Activated CD4-positive, alpha-beta T cell treated with anti-CD3 and anti-CD28 coated beads, Interleukin-2, amount 50 U/mL, for 4 hours (primary cell): ENCODE results near the gene BIRC5.

Experiments used
- DNase-seq, 2 experiments: peaks; one replicate each; pipeline ENCODE4 v3.0.0-alpha.2; 2020

The BIRC5 gene

DNA sequence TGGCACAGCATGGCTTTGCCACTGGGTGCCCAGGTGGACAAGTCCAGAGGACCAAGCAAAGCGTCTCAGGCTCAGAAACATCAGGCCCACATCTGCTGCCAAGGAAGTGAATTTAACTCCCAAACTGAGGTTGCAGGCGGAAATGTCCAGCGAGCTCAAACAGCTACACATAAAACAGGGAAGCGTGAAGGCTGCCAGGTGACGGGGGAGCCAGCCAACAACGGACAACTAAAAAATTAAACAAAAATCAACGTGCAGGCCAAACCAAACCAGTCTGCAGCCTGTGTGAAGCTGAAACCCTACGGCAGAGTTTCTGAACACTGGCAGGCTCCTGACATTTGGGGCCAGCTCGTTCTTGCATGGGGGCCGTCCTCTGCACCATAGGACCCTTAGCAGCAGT, 29.7 kb upstream of the BIRC5 start:
- DNase-seq = no peak

DNA sequence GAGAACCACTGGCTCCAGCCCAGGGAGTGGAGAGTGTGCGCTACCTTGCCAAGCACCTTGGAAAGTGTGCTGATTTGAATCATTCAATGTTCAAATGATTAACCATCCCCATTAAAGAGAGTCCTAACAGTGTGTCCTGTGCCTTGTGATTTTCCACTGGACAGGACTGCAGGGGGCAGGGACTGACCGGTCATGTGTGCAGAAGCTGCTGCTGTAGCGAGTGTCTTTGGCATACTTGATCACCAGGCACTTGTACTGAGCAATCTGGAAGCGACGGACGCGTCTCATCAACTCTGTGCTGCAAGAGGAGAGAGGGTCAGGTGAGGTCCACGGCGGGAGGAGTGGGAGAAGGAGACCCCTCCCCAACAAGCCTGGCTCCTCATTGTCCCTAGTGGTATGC, 29.2 kb upstream of the BIRC5 start:
- DNase-seq = no peak

DNA sequence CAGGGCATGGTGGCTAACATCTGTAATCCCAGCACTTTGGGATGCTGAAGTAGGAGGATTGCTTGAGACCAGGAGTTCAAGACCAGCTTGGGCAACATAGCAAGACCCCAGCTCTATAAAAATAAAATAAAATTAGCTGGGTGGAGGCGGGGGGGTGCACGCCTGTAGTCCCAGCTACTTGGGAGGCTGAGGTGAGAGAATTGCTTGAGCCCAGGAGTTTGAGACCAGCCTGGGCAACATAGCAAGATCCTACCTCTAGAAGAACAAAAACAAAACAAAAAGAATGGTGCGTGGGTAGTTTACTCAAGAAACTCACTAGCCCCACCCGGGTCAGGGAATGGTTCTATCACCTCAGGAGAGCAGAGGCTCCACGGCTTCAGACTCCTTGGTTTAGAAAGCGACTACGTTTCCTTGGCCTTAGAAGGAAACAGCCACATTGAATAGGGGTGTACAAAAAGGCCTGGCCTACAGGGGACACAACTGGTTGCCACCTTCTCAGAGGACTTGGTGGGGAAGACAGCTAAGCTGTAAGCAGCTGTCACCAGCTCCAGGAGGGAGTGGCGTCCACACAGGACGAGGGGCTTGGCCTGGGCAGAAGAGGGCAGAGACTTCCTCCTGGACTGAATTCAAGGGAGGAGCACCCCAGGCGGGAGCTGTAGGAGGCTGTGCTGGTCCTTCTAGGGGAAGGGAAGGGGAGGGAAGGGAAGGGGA, 27.9 kb upstream of the BIRC5 start:
- no peak for DNase-seq

DNA sequence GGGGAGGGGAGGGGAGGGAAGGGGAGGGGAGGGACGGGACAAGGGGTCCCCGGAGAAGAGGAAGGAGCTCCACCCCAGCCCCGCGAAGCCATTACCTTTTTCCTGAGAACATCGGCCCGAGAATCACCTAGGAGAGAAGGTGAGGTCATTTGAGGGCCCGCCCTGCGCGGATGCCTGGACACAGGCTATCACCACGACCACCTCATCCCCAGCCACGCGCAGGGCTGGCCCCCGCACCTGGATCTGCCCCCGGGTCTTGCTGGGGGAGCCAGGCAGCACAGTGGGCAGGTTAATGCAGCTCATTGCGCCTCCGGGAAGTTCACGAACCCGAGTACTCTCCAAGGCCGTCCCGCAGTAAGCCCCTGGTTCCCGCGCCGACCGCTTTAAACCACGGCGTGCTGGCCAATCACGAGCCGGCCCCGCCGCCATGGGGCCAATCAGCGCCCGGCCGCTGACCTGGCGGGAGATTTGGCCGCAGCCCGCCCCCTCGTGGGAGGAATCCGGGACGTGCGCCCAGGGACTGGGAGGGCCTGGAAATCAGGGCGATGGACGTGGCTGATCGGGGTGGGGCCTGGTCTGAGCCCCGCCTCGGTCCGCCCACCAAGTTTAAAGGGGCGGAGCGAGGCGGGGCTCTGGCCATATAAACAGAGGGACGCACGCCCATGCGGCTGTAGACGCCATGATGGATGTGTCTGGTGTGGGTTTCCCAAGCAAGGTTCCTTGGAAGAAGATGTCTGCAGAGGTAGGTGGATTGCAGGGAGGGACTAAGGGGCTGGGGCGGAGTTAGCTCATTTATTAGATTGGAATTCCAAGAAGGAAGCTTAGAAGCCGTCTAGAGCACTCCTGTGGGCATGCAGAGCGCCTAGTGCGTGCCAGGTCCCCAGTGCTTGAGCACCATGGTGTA, 27.1 kb upstream of the BIRC5 start, which contains the start of the genes AFMID and TK1:
Gene AFMID (plus strand): TSS at position 671 of the 904 bp plus-strand sequence. CDS start 9 bp downstream, at position 680.
Gene TK1 (minus strand): TSS at position 361 of the 904 bp plus-strand sequence. CDS start 58 bp downstream, at position 303.
- DNase-seq = peak; percentile 62 to 64

DNA sequence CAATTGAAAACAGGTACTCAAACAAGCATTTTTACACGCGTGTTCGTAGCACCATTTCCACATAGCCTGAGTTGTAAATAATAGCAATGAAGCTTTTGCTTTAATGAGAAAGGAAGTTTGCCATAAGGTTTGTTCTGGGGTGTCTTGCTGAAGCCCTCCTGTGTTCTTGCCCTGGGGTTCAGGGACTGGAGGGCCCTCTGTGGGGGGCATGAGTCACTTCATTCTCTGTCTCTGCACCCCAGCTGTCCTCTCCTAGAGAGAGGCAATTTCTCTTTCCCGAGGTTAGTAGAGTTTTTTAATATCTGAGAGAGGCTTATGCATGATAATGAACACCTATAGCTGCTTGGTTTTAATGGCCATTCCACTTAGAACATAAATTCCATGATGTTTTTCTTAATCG, 17.3 kb upstream of the BIRC5 start:
- no peak for DNase-seq

DNA sequence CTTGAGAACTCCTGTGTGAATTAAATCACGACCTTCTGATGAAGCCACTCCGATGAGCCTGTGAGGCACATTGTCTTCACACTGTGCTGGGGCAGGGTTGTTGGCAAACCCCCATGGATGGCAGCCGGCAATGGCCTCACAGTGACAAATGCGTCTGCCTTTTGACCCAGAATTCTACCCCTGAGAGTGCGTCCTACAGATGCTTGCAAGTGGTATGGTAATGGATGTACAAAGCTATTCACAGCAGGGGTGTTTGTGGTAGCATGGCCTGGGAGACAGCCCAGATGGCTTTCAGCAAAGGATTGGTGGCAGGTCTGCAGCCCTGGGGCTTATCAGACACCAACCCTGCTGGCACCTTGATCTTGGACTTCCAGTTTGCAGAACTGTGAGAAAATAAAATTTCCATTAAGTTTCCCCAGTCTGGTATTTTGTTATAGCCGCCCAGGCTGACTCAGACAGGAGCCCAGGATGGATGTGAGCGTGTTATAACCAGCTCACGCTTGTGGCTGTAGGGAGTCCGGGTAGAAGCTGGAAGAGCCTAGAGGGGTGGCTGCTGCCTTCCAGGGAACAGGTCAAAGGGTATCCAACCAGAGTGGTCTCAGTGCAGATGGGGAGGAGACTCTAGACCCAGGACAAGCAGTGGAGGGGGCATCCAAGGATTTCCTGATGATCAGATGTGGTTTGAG, 16.8 kb upstream of the BIRC5 start:
- no peak for DNase-seq

DNA sequence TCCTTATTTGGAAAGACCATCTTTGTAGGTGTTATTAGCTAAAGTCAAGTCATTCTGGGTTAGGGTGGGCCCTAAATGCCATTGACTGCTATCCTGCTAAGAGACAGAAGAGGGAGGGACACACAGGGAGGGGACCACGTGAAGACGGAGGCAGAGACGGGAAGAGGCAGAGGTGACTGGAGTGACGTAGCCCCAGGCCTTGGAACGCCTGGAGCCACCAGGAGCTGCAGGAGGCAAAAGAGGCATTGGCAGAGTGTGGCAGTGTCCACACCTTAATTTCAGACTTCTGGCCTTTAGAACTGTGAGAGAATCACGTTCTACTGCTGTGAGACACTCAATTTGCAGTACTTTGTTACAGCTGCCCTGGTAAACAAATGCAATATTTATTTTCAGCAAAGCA, 13.6 kb upstream of the BIRC5 start:
- no peak for DNase-seq

DNA sequence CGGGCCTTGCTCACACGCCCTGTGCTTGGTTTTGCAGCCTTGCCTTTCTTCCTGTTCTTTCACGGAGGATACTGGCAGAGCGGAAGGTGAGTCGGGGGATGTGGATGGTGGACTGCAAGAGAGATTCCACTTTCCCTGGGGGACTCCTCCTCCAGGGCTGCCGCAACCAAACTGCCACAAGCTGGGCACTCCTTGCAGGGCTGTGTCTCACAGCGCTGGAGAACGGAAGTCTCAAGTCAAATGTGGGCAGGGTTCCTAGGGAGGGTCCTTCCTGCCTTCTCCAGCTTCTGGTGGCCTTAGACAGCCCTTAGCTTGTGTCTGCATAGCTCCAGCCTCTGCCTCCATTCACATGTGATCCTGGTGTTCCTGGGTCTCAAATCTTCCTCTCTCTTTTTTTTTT, 11.4 kb upstream of the BIRC5 start:
- DNase-seq = no peak

DNA sequence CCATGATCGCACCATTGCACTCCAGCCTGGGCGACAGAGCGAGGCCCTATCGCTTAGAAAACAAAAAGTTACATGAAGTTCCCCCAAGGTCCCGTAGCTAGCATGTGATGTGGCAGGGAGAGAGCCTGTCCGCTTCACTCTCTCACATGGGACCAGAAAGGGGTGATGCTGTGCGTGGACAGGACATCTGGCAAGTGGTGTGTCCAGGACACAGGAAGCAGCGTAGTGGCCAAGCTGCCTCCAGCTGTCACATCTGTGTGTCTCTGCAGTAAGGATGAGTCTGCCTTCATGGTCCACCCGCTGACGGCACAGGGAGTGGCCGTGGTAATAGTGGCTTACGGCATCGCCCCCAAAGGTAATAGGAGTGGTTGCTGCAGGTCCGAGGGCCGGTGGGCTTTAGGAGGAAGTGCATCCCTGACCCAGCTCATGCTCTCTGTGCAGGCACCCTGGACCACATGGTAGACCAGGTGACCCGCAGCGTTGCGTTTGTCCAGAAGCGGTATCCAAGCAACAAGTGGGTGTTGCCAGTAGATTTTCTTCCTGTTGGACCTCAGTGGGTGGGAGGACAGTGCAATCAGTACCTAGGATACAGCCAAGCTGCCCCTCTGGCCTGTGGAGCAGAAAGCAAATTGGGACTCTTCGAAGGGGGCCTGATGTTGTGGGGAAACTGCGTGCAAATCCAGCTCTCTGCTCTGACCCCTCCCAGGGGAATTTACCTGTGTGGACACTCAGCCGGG, 9.5 kb upstream of the BIRC5 start:
- DNase-seq = no peak

DNA sequence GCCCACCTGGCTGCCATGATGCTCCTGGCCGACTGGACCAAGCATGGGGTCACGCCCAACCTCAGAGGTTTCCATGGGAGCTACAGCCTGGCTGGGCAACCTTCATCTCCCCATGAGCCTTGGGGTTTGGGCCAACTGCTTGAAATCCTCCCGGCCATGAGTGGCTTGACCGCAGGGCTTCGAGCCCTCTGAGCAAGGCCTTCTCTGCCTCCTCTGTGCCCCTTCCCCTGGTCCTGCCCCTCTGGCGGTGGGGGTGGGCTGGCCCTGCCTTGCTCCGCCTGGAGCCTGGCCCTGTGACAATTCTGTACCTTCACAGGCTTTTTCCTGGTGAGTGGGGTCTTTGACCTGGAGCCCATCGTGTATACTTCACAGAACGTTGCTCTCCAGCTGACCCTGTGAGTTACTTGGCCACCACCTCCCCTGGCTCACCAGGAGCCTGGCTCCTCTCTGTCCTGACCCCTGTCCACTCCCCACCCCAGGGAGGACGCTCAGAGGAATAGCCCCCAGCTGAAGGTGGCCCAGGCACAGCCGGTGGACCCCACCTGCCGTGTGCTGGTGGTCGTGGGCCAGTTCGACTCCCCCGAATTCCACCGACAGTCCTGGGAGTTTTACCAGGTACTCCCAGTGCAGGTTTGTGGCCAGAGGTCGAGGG, 8.8 kb upstream of the BIRC5 start:
- no peak for DNase-seq

DNA sequence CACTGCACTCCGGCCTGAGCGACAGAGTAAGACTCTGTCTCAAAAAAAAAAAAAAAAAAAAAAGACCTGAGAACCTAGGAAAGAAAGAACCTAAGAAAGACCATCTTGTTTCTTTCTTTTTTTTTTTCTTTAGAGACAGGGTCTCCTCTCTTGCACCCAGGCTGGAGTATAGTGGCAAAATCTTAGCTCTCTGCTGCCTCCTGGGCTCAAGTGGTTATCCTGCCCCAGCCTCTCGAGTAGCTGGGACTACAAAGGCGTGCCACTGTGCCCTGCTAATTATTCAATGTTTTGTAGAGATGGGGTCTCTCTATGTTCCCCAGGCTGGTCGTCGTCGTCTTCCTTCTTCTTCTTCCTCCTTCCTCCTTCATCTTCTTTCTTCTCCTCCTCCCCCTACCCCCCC, 7.8 kb upstream of the BIRC5 start:
- no peak for DNase-seq

DNA sequence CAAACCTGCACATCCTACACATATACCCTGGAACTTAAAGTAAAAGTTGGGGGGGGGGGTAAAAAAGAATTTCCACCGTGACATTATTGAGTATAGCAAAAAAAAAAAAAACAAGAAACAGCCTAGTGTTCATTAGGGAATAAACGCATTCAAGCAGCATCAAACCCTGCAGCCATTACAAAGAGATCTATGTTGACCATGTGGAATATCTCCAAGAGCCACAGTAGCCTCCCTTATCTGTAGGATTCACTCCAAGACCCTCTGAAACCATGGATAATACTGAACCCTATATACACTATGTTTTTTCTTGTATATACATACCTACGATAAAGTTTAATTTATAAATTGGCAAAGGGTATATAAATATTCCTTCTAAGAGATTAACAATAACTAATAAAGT, 5.6 kb upstream of the BIRC5 start:
- DNase-seq = no peak

DNA sequence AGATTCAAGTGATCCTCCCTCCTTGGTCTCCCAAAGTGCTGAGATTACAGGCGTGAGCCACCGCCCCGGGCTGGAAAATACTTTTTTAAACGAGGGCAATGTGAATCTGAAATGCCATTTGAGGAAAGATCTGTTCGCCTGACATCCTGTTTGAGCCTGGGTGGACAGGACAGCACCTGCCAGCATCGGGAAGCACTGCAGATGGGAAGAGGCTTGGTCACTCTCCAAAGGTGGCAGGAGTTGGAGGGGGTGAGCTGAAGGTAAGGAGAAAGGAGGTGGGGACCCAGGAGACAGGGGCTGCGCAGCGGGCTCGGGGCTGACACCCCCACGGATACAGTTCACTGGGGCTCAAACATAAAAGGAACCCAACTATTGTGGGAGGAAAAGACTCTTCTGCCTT, 3.9 kb upstream of the BIRC5 start:
- DNase-seq = no peak

DNA sequence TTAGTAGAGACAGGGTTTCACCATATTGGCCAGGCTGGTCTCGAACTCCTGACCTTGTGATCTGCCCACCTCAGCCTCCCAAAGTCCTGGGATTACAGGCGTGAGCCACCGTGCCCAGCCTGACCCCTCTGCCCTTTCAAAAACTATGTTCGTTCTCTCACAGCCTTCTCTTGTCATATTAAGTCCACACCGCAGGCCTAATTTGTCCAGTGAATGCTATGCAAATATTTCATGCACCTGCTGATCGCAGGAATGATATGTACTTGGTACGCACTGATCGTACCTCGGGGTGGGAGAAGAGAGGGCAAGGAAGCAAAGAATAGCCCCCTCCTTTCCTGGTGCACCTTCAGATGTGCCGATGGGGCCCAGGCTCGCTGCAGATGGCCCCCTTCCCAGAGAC, 3.0 kb upstream of the BIRC5 start:
- no peak for DNase-seq

DNA sequence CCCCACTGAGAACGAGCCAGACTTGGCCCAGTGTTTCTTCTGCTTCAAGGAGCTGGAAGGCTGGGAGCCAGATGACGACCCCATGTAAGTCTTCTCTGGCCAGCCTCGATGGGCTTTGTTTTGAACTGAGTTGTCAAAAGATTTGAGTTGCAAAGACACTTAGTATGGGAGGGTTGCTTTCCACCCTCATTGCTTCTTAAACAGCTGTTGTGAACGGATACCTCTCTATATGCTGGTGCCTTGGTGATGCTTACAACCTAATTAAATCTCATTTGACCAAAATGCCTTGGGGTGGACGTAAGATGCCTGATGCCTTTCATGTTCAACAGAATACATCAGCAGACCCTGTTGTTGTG, 631 bp downstream of the BIRC5 start:
- no peak for DNase-seq

DNA sequence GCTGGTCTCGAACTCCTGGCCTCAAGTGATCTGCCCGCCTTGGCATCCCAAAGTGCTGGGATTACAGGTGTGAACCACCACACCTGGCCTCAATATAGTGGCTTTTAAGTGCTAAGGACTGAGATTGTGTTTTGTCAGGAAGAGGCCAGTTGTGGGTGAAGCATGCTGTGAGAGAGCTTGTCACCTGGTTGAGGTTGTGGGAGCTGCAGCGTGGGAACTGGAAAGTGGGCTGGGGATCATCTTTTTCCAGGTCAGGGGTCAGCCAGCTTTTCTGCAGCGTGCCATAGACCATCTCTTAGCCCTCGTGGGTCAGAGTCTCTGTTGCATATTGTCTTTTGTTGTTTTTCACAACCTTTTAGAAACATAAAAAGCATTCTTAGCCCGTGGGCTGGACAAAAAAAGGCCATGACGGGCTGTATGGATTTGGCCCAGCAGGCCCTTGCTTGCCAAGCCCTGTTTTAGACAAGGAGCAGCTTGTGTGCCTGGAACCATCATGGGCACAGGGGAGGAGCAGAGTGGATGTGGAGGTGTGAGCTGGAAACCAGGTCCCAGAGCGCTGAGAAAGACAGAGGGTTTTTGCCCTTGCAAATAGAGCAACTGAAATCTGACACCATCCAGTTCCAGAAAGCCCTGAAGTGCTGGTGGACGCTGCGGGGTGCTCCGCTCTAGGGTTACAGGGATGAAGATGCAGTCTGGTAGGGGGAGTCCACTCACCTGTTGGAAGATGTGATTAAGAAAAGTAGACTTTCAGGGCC, 5.5 kb downstream of the BIRC5 start:
- DNase-seq = no peak

DNA sequence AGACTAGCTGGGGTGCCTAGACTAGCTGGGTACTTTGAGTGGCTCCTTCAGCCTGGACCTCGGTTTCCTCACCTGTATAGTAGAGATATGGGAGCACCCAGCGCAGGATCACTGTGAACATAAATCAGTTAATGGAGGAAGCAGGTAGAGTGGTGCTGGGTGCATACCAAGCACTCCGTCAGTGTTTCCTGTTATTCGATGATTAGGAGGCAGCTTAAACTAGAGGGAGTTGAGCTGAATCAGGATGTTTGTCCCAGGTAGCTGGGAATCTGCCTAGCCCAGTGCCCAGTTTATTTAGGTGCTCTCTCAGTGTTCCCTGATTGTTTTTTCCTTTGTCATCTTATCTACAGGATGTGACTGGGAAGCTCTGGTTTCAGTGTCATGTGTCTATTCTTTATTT, 9.0 kb downstream of the BIRC5 start:
- DNase-seq = no peak

DNA sequence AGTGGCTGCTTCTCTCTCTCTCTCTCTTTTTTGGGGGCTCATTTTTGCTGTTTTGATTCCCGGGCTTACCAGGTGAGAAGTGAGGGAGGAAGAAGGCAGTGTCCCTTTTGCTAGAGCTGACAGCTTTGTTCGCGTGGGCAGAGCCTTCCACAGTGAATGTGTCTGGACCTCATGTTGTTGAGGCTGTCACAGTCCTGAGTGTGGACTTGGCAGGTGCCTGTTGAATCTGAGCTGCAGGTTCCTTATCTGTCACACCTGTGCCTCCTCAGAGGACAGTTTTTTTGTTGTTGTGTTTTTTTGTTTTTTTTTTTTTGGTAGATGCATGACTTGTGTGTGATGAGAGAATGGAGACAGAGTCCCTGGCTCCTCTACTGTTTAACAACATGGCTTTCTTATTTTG, 9.7 kb downstream of the BIRC5 start:
- no peak for DNase-seq

DNA sequence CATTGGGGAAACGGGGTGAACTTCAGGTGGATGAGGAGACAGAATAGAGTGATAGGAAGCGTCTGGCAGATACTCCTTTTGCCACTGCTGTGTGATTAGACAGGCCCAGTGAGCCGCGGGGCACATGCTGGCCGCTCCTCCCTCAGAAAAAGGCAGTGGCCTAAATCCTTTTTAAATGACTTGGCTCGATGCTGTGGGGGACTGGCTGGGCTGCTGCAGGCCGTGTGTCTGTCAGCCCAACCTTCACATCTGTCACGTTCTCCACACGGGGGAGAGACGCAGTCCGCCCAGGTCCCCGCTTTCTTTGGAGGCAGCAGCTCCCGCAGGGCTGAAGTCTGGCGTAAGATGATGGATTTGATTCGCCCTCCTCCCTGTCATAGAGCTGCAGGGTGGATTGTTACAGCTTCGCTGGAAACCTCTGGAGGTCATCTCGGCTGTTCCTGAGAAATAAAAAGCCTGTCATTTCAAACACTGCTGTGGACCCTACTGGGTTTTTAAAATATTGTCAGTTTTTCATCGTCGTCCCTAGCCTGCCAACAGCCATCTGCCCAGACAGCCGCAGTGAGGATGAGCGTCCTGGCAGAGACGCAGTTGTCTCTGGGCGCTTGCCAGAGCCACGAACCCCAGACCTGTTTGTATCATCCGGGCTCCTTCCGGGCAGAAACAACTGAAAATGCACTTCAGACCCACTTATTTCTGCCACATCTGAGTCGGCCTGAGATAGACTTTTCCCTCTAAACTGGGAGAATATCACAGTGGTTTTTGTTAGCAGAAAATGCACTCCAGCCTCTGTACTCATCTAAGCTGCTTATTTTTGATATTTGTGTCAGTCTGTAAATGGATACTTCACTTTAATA, 10.4 kb downstream of the BIRC5 start:
- no peak for DNase-seq

DNA sequence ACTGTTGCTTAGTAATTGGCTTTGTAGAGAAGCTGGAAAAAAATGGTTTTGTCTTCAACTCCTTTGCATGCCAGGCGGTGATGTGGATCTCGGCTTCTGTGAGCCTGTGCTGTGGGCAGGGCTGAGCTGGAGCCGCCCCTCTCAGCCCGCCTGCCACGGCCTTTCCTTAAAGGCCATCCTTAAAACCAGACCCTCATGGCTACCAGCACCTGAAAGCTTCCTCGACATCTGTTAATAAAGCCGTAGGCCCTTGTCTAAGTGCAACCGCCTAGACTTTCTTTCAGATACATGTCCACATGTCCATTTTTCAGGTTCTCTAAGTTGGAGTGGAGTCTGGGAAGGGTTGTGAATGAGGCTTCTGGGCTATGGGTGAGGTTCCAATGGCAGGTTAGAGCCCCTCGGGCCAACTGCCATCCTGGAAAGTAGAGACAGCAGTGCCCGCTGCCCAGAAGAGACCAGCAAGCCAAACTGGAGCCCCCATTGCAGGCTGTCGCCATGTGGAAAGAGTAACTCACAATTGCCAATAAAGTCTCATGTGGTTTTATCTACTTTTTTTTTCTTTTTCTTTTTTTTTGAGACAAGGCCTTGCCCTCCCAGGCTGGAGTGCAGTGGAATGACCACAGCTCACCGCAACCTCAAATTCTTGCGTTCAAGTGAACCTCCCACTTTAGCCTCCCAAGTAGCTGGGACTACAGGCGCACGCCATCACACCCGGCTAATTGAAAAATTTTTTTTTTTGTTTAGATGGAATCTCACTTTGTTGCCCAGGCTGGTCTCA, 11.2 kb downstream of the BIRC5 start:
- DNase-seq = no peak
